Esophagus squamous epithelium (tissue), 5 donors: ENCODE results near the gene SAPCD1. TPM values are rescaled to one million over a fixed set of nuclear protein-coding genes. Genes with fewer than 3 reads are reported as not detected.
"Not testable (repeated sequence)": the region's sequence is repeated elsewhere in the genome, so short reads cannot be mapped to it uniquely, and the experiment has no call there.

Experiments
- DNase-seq: peaks from one replicate; lab custom pipeline; 2025; lab: John Stamatoyannopoulos, UW
- H3K27ac ChIP-seq, 4 donors: fragments of 200-600 bp; sonication (generic); one replicate each; pipeline ENCODE4 v1.5.1; 2016 to 2019; ENCODE audit warnings: mild to moderate bottlenecking in 1 of 4
- H3K27me3 ChIP-seq, 4 donors: fragments of 200-600 bp; sonication (generic); 1 replicate in 3 of 4; 2 replicates in 1 of 4; pipeline versions ENCODE4 v1.5.1 to v1.6.0; 2017 to 2021; ENCODE audit warnings: antibody characterized with exemption in 1 of 4
- H3K36me3 ChIP-seq, 3 donors: fragments of 200-600 bp; sonication (generic); one replicate each; pipeline ENCODE4 v1.5.1; 2016 to 2019
- H3K4me1 ChIP-seq, 3 donors: fragments of 200-600 bp; sonication (generic); one replicate each; pipeline ENCODE4 v1.5.1; 2017 to 2019
- H3K4me3 ChIP-seq, 4 donors: fragments of 200-600 bp; sonication (generic); 1 replicate in 3 of 4; 2 replicates in 1 of 4; pipeline ENCODE4 v1.5.1; 2016 to 2019; ENCODE audit warnings: mild to moderate bottlenecking in 2 of 4, moderate library complexity in 1 of 4
- H3K9me3 ChIP-seq, 3 donors: fragments of 200-600 bp; sonication (generic); one replicate each; pipeline ENCODE4 v1.5.1; 2016 to 2019
- CTCF ChIP-seq, 6 experiments: fragments of 450-650 bp in 4 of 6; fragments of 200-600 bp in 2 of 6; sonication (generic) in 2 of 6; IDR thresholded peaks; one replicate each; pipeline ENCODE4 v1.5.1; 2016 to 2019; ENCODE audit warnings: antibody characterized with exemption in 6 of 6, mild to moderate bottlenecking in 4 of 6, moderate library complexity in 4 of 6
- POLR2A ChIP-seq, 4 donors: fragments of 450-650 bp; IDR thresholded peaks; one replicate each; pipeline ENCODE4 v1.6.1; 2017; ENCODE audit warnings: antibody characterized with exemption in 4 of 4, mild to moderate bottlenecking in 4 of 4, moderate library complexity in 3 of 4
- WGBS, 2 donors: methylation state at CpG; one replicate each; pipeline ENCODE4 v1.1.5; 2018; 5-methylcytosine and 5-hydroxymethylcytosine counted together
- intact Hi-C: fragments of 100-400 bp; cut with DNase I; formaldehyde crosslinking; loops from one replicate; pipeline ENCODE4 v1.15.0; 2022
- total RNA-seq, 4 donors: library from RNA; depleted of rRNA; stranded (reverse); fragments of >200 nt; gene quantifications; one replicate each; pipeline ENCODE4 v1.1.0, GENCODE V29; 2016
- donor health status: DM: yes; HTN: yes; CAD: no.

Gene SAPCD1
- total RNA-seq, 4 donors from 2014 or later, result 0.45 to 2.9 (median 1.1) TPM

- 46 to 68% methylated on average over 6 to 10 of the region's 12 CpGs for WGBS, 2 donors
- no peak for DNase-seq
- intact Hi-C loops, result no loop called here
- Histone ChIP-seq H3K36me3 (peaks cover 0 to 55% (median 12%) of the 10 kb centered on the region in 3 donors), H3K4me1 (peaks cover 3 to 48% (median 15%) of the 10 kb centered on the region in 3 donors), H3K9me3 (no peaks in the 10 kb centered on the region), H3K27ac (peak overlapping the region in 1 of 4 donors; percentile 22), H3K4me3 (no peak overlapping the region), H3K27me3 (no peaks in the 10 kb centered on the region)
- no peak for TF ChIP-seq POLR2A (IDR thresholded peaks at IDR 0.05)
- peak in 5 of 6 experiments; percentile 22 to 53 (median 47) for TF ChIP-seq CTCF (IDR thresholded peaks at IDR 0.05)
Measured at GRCh38 chr6:31791324-31792089, 29.1 kb downstream of the SAPCD1 start.

GRCh38 chr6:31792090-31792374, 29.6 kb downstream of the SAPCD1 start:
- intact Hi-C loops, result no loop called here
- TF ChIP-seq CTCF (IDR thresholded peaks at IDR 0.05) (no peak), POLR2A (IDR thresholded peaks at IDR 0.05) (no peak)
- no peak for DNase-seq
- WGBS, 2 donors, result 74 to 89% methylated on average over 3 of the region's 3 CpGs
- H3K4me1 ChIP-seq, result peaks cover 3 to 54% (median 16%) of the 10 kb centered on the region in 3 donors
- peaks cover 0 to 55% (median 12%) of the 10 kb centered on the region in 3 donors for H3K36me3 ChIP-seq
- H3K9me3 ChIP-seq, result no peaks in the 10 kb centered on the region
- H3K4me3 ChIP-seq, result no peak overlapping the region
- H3K27me3 ChIP-seq, result no peaks in the 10 kb centered on the region
- peak overlapping the region in 1 of 4 donors; percentile 17 for H3K27ac ChIP-seq

- H3K36me3 ChIP-seq, result peaks cover 0 to 54% (median 12%) of the 10 kb centered on the region in 3 donors
- H3K27ac ChIP-seq, result peak overlapping the region; percentile 7 to 63 (median 56)
- H3K4me3 ChIP-seq, result no peak overlapping the region
- no peak for DNase-seq
- WGBS, 2 donors, result 45 to 65% methylated on average over 5 to 6 of the region's 12 CpGs
- H3K9me3 ChIP-seq, result no peaks in the 10 kb centered on the region
- no peak for TF ChIP-seq POLR2A (IDR thresholded peaks at IDR 0.05)
- no peak for TF ChIP-seq CTCF (IDR thresholded peaks at IDR 0.05)
- intact Hi-C loops, result no loop called here
- H3K4me1 ChIP-seq, result peaks cover 3 to 61% (median 16%) of the 10 kb centered on the region in 3 donors
- no peaks in the 10 kb centered on the region for H3K27me3 ChIP-seq
Measured at GRCh38 chr6:31792761-31793171, 30.3 kb downstream of the SAPCD1 start.

GRCh38 chr6:31793927-31794245, 31.4 kb downstream of the SAPCD1 start:
- DNase-seq, H3K9me3 ChIP-seq, H3K27me3 ChIP-seq, H3K4me3 ChIP-seq, intact Hi-C loops: not testable (repeated sequence)
- Histone ChIP-seq H3K36me3 (peaks cover 0 to 53% (median 12%) of the 10 kb centered on the region in 3 donors), H3K4me1 (peaks cover 3 to 65% (median 16%) of the 10 kb centered on the region in 3 donors), H3K27ac (peak overlapping the region; percentile 95 to 98 (median 96))
- WGBS, 2 donors, result 81 to 87% methylated on average over 6 of the region's 6 CpGs

GRCh38 chr6:31794294-31794865, 31.9 kb downstream of the SAPCD1 start:
- 10 to 20% methylated on average over 5 to 7 of the region's 7 CpGs for WGBS, 2 donors

More at GRCh38 chr6:31794294-31794865, 31.9 kb downstream of the SAPCD1 start:
- intact Hi-C loops, result no loop called here
- Histone ChIP-seq H3K4me3 (peak overlapping the region; percentile 85 to 100 (median 88)), H3K9me3 (no peaks in the 10 kb centered on the region), H3K27me3 (no peaks in the 10 kb centered on the region), H3K27ac (peak overlapping the region; percentile 95 to 98 (median 96)), H3K4me1 (peaks cover 3 to 65% (median 16%) of the 10 kb centered on the region in 3 donors), H3K36me3 (peaks cover 0 to 50% (median 12%) of the 10 kb centered on the region in 3 donors)
- DNase-seq, result no peak
- no peak for TF ChIP-seq POLR2A (IDR thresholded peaks at IDR 0.05)
- TF ChIP-seq CTCF (IDR thresholded peaks at IDR 0.05), result no peak
